ENCODE results near the gene PDE3B.

The PDE3B gene

GRCh38 chr11:14635546-14635945, 8.1 kb upstream of the PDE3B start:
- H3K27ac ChIP-seq (ENCODE audit: low read depth, low read length) = no peak overlapping the region
- no peak overlapping the region for H3K4me3 ChIP-seq (ENCODE audit: low read depth, low read length)
- H3K14ac ChIP-seq (ENCODE audit: low read length) = no peak overlapping the region
- no peak overlapping the region for H3K18ac ChIP-seq (ENCODE audit: low read length)
- WGBS (ENCODE audit: extremely low coverage, insufficient coverage, insufficient read length) = no CpG with 5 or more reads among the region's 1 CpG
- no peak overlapping the region for H2BK120ac ChIP-seq (ENCODE audit: insufficient read depth, low read length, poor library complexity)
- no peak overlapping the region for H2AK5ac ChIP-seq (ENCODE audit: low read length)
- no peak overlapping the region for H2AFZ ChIP-seq (ENCODE audit: insufficient read depth, low read length, poor library complexity)
- no peak overlapping the region for H3K23ac ChIP-seq (ENCODE audit: low read length)
- H3K27me3 ChIP-seq (ENCODE audit: insufficient read depth, low read length) = no peaks in the 10 kb centered on the region
- H4K12ac ChIP-seq (ENCODE audit: low read depth, low read length) = no peak overlapping the region
- no peaks in the 10 kb centered on the region for H3K36me3 ChIP-seq (ENCODE audit: control insufficient read depth in 1 of 2, insufficient read depth in 2 of 2, low read length in 2 of 2)
- no peak overlapping the region for H3K4me2 ChIP-seq (ENCODE audit: low read length)
- H2BK12ac ChIP-seq (ENCODE audit: low read length) = no peak overlapping the region
- no peaks in the 10 kb centered on the region for H3K4me1 ChIP-seq (ENCODE audit: control insufficient read depth in 1 of 2, insufficient read depth in 2 of 2, low read length in 2 of 2)
- no peak overlapping the region for H3K9ac ChIP-seq (ENCODE audit: low read length)
- no peaks in the 10 kb centered on the region for H3K79me2 ChIP-seq (ENCODE audit: control insufficient read depth, insufficient read depth, low read length, poor library complexity)
- no peaks in the 10 kb centered on the region for H3K79me1 ChIP-seq (ENCODE audit: low read length)
- no peak overlapping the region for H3K4ac ChIP-seq (ENCODE audit: low read depth, low read length)
- no peak overlapping the region for H4K91ac ChIP-seq (ENCODE audit: low read depth, low read length)
- no peak overlapping the region for H4K8ac ChIP-seq (ENCODE audit: low read depth, low read length)
- no peak overlapping the region for H2BK5ac ChIP-seq (ENCODE audit: low read depth, low read length, poor library complexity)
- H3K9me3 ChIP-seq (ENCODE audit: insufficient read depth, low read depth, low read length) = no peaks in the 10 kb centered on the region
- DNase-seq = no peak

GRCh38 chr11:14636119-14636518, 7.5 kb upstream of the PDE3B start:
- peak in 1 of 2 donors; percentile 13 for DNase-seq
- Histone ChIP-seq H2BK120ac (ENCODE audit: insufficient read depth, low read length, poor library complexity) (no peak overlapping the region), H3K4me1 (ENCODE audit: control insufficient read depth in 1 of 2, insufficient read depth in 2 of 2, low read length in 2 of 2) (no peaks in the 10 kb centered on the region), H3K9me3 (ENCODE audit: insufficient read depth, low read depth, low read length) (no peaks in the 10 kb centered on the region), H3K27me3 (ENCODE audit: insufficient read depth, low read length) (no peaks in the 10 kb centered on the region), H3K4ac (ENCODE audit: low read depth, low read length) (no peak overlapping the region), H2BK5ac (ENCODE audit: low read depth, low read length, poor library complexity) (no peak overlapping the region), H3K9ac (ENCODE audit: low read length) (no peak overlapping the region), H4K8ac (ENCODE audit: low read depth, low read length) (no peak overlapping the region), H3K23ac (ENCODE audit: low read length) (no peak overlapping the region), H3K18ac (ENCODE audit: low read length) (no peak overlapping the region), H4K91ac (ENCODE audit: low read depth, low read length) (no peak overlapping the region), H3K79me1 (ENCODE audit: low read length) (no peaks in the 10 kb centered on the region), H3K36me3 (ENCODE audit: control insufficient read depth in 1 of 2, insufficient read depth in 2 of 2, low read length in 2 of 2) (no peaks in the 10 kb centered on the region), H3K4me3 (ENCODE audit: low read depth, low read length) (no peak overlapping the region), H2AFZ (ENCODE audit: insufficient read depth, low read length, poor library complexity) (no peak overlapping the region), H2AK5ac (ENCODE audit: low read length) (no peak overlapping the region), H2BK12ac (ENCODE audit: low read length) (no peak overlapping the region), H4K12ac (ENCODE audit: low read depth, low read length) (no peak overlapping the region), H3K4me2 (ENCODE audit: low read length) (no peak overlapping the region), H3K14ac (ENCODE audit: low read length) (no peak overlapping the region), H3K27ac (ENCODE audit: low read depth, low read length) (no peak overlapping the region), H3K79me2 (ENCODE audit: control insufficient read depth, insufficient read depth, low read length, poor library complexity) (no peaks in the 10 kb centered on the region)
- no CpG with 5 or more reads among the region's 1 CpG for WGBS (ENCODE audit: extremely low coverage, insufficient coverage, insufficient read length)

GRCh38 chr11:14637868-14638409, 5.7 kb upstream of the PDE3B start:
- H3K4me2 ChIP-seq (ENCODE audit: low read length) = no peak overlapping the region
- no peaks in the 10 kb centered on the region for H3K79me1 ChIP-seq (ENCODE audit: low read length)
- H2BK120ac ChIP-seq (ENCODE audit: insufficient read depth, low read length, poor library complexity) = no peak overlapping the region
- no peak overlapping the region for H4K12ac ChIP-seq (ENCODE audit: low read depth, low read length)
- H3K23ac ChIP-seq (ENCODE audit: low read length) = no peak overlapping the region
- H2AFZ ChIP-seq (ENCODE audit: insufficient read depth, low read length, poor library complexity) = no peak overlapping the region
- H2BK5ac ChIP-seq (ENCODE audit: low read depth, low read length, poor library complexity) = no peak overlapping the region
- no peaks in the 10 kb centered on the region for H3K79me2 ChIP-seq (ENCODE audit: control insufficient read depth, insufficient read depth, low read length, poor library complexity)
- H3K27me3 ChIP-seq (ENCODE audit: insufficient read depth, low read length) = no peaks in the 10 kb centered on the region
- WGBS (ENCODE audit: extremely low coverage, insufficient coverage, insufficient read length) = no CpG with 5 or more reads among the region's 5 CpGs
- H4K8ac ChIP-seq (ENCODE audit: low read depth, low read length) = no peak overlapping the region
- no peak overlapping the region for H3K18ac ChIP-seq (ENCODE audit: low read length)
- no peak overlapping the region for H3K14ac ChIP-seq (ENCODE audit: low read length)
- H2BK12ac ChIP-seq (ENCODE audit: low read length) = no peak overlapping the region
- H3K4ac ChIP-seq (ENCODE audit: low read depth, low read length) = no peak overlapping the region
- H3K4me3 ChIP-seq (ENCODE audit: low read depth, low read length) = no peak overlapping the region
- H2AK5ac ChIP-seq (ENCODE audit: low read length) = no peak overlapping the region
- DNase-seq = no peak
- H3K4me1 ChIP-seq (ENCODE audit: control insufficient read depth in 1 of 2, insufficient read depth in 2 of 2, low read length in 2 of 2) = no peaks in the 10 kb centered on the region
- no peaks in the 10 kb centered on the region for H3K36me3 ChIP-seq (ENCODE audit: control insufficient read depth in 1 of 2, insufficient read depth in 2 of 2, low read length in 2 of 2)
- H4K91ac ChIP-seq (ENCODE audit: low read depth, low read length) = no peak overlapping the region
- no peak overlapping the region for H3K27ac ChIP-seq (ENCODE audit: low read depth, low read length)
- H3K9ac ChIP-seq (ENCODE audit: low read length) = no peak overlapping the region
- H3K9me3 ChIP-seq (ENCODE audit: insufficient read depth, low read depth, low read length) = no peaks in the 10 kb centered on the region

GRCh38 chr11:14638561-14638960, 5.0 kb upstream of the PDE3B start:
- no CpG with 5 or more reads among the region's 4 CpGs for WGBS (ENCODE audit: extremely low coverage, insufficient coverage, insufficient read length)
- Histone ChIP-seq H3K4me2 (ENCODE audit: low read length) (no peak overlapping the region), H3K9me3 (ENCODE audit: insufficient read depth, low read depth, low read length) (no peaks in the 10 kb centered on the region), H3K36me3 (ENCODE audit: control insufficient read depth in 1 of 2, insufficient read depth in 2 of 2, low read length in 2 of 2) (no peaks in the 10 kb centered on the region), H4K12ac (ENCODE audit: low read depth, low read length) (no peak overlapping the region), H3K4ac (ENCODE audit: low read depth, low read length) (no peak overlapping the region), H3K79me1 (ENCODE audit: low read length) (peaks cover 2% of the 10 kb centered on the region), H3K23ac (ENCODE audit: low read length) (no peak overlapping the region), H2BK120ac (ENCODE audit: insufficient read depth, low read length, poor library complexity) (no peak overlapping the region), H3K4me3 (ENCODE audit: low read depth, low read length) (no peak overlapping the region), H3K27me3 (ENCODE audit: insufficient read depth, low read length) (no peaks in the 10 kb centered on the region), H3K9ac (ENCODE audit: low read length) (no peak overlapping the region), H2BK12ac (ENCODE audit: low read length) (no peak overlapping the region), H3K79me2 (ENCODE audit: control insufficient read depth, insufficient read depth, low read length, poor library complexity) (peaks cover 2% of the 10 kb centered on the region), H3K27ac (ENCODE audit: low read depth, low read length) (no peak overlapping the region), H2AK5ac (ENCODE audit: low read length) (no peak overlapping the region), H3K14ac (ENCODE audit: low read length) (no peak overlapping the region), H2AFZ (ENCODE audit: insufficient read depth, low read length, poor library complexity) (no peak overlapping the region), H3K4me1 (ENCODE audit: control insufficient read depth in 1 of 2, insufficient read depth in 2 of 2, low read length in 2 of 2) (peaks cover 0 to 5% of the 10 kb centered on the region in 2 experiments), H2BK5ac (ENCODE audit: low read depth, low read length, poor library complexity) (no peak overlapping the region), H3K18ac (ENCODE audit: low read length) (no peak overlapping the region), H4K91ac (ENCODE audit: low read depth, low read length) (no peak overlapping the region), H4K8ac (ENCODE audit: low read depth, low read length) (no peak overlapping the region)
- no peak for DNase-seq

Data from trophoblast cell (in vitro differentiated cells and primary cell).